ENCODE results near the gene HIVEP1. TPM values are rescaled to one million over a fixed set of nuclear protein-coding genes. Genes with fewer than 3 reads are reported as not detected.

Gene HIVEP1
- total and polyA plus RNA-seq, 2 of the 8 experiments (the other 6 are each of a cell fraction or from before 2014, with no cell fraction given): 22.6 to 23.1 TPM

DNA sequence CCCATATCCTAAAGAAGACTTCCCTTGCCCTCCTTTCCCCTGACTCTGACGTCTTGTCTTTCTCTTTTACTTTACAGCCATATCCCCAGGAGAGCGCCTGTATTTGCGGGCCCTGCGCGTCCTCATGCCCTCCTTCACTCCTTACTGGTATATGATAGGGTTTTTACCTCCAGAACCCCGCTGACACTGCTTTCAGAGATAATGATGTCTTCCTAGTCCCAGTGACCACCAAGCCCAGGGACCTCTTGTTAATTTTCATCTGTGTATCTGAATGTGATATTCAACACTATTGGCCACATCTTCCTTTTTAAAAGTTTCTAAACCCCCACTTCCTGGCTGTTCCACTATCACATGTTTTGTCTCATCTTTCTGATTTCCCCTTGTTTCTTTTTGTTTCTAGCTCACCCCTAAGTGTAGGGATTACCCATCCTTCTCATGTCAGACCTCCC lies 102.0 kb downstream of the HIVEP1 start:
- Histone ChIP-seq H3K36me3 (ENCODE audit: control insufficient read depth in 2 of 4, insufficient read depth in 4 of 4, low read length in 3 of 4) (peaks cover 0 to 12% (median 6%) of the 10 kb centered on the region in 4 experiments; a peak in 4 of 8 replicates), H3K27ac (ENCODE audit: low read depth, low read length) (no peak overlapping the region), H2BK15ac (ENCODE audit: low read length) (no peak overlapping the region), H3K4me2 (ENCODE audit: insufficient read depth in 1 of 2, low read depth in 2 of 2, low read length in 2 of 2) (no peak overlapping the region), H4K91ac (replicated peaks; ENCODE audit: insufficient read length, low read length) (no peak overlapping the region), H3K56ac (replicated peaks; ENCODE audit: insufficient read length, low read depth, low read length) (no peak overlapping the region), H2AFZ (ENCODE audit: low read length) (no peak overlapping the region), H2BK20ac (ENCODE audit: low read length) (no peak overlapping the region), H2BK12ac (ENCODE audit: low read depth, low read length) (no peak overlapping the region), H3K23ac (ENCODE audit: insufficient read length) (no peak overlapping the region), H3K9me3 (ENCODE audit: insufficient read depth in 2 of 2, low read depth in 1 of 2, low read length in 1 of 2) (no peaks in the 10 kb centered on the region; a peak in 1 of 4 replicates), H3K23me2 (ENCODE audit: low read depth, low read length) (no peaks in the 10 kb centered on the region), H3K4me3 (ENCODE audit: extremely low read depth in 1 of 4, insufficient read depth in 2 of 4, low read depth in 3 of 4, low read length in 4 of 4) (no peak overlapping the region), H3K4me1 (replicated peaks in 1 of 4; ENCODE audit: control insufficient read depth in 3 of 4, insufficient read depth in 4 of 4, low read length in 3 of 4) (peaks cover 0 to 9% (median 3%) of the 10 kb centered on the region in 4 experiments; a peak in 4 of 7 replicates), H2AK5ac (ENCODE audit: low read depth, low read length) (no peak overlapping the region), H3K79me2 (ENCODE audit: control insufficient read depth in 1 of 2, insufficient read depth in 2 of 2, low read length in 2 of 2) (peaks cover 0 to 38% of the 10 kb centered on the region in 2 experiments; a peak in 2 of 4 replicates), H3K79me1 (ENCODE audit: low read depth, low read length) (no peaks in the 10 kb centered on the region; the same call in 1 of the 2 replicates), H4K5ac (ENCODE audit: insufficient read length, low read depth, low read length) (no peak overlapping the region), H3K27me3 (replicated peaks in 1 of 4; ENCODE audit: control insufficient read depth in 3 of 4, extremely low read depth in 1 of 4, insufficient read depth in 3 of 4, low read length in 3 of 4) (no peaks in the 10 kb centered on the region), H3K4ac (replicated peaks; ENCODE audit: insufficient read length, low read depth, low read length) (no peak overlapping the region), H2BK120ac (replicated peaks; ENCODE audit: low read depth, low read length) (no peak overlapping the region), H2BK5ac (ENCODE audit: low read depth, low read length) (no peak overlapping the region), H3K9ac (replicated peaks in 1 of 4; ENCODE audit: extremely low read depth in 1 of 4, low read depth in 3 of 4, low read length in 3 of 4) (no peak overlapping the region), H4K8ac (ENCODE audit: extremely low read depth, insufficient read depth, low read length) (no peak overlapping the region), H3K18ac (ENCODE audit: extremely low read depth, low read length) (no peak overlapping the region), H3K14ac (ENCODE audit: insufficient read length) (no peak overlapping the region), H4K20me1 (replicated peaks in 1 of 2; ENCODE audit: control insufficient read depth in 1 of 2, insufficient read depth in 2 of 2, low read length in 2 of 2) (no peaks in the 10 kb centered on the region)
- FAIRE-seq (no peak), DNase-seq (ENCODE audit: low read depth in 1 of 2, low spot score in 2 of 2) (no peak)
- TF ChIP-seq RFX5 (IDR thresholded peaks at IDR 0.05; ENCODE audit: borderline replicate concordance, low read depth, low read length) (no peak), CHD1 (IDR thresholded peaks at IDR 0.05; ENCODE audit: low read depth, low read length) (no peak), KDM4A (IDR thresholded peaks at IDR 0.05; ENCODE audit: low read depth, low read length, severe bottlenecking) (no peak), POLR2A (IDR thresholded peaks at IDR 0.05; ENCODE audit: control extremely low read depth in 1 of 2, low read depth in 2 of 2, low read length in 2 of 2) (no peak), YY1 (IDR thresholded peaks at IDR 0.05; ENCODE audit: low read depth, low read length) (no peak), CBX8 (IDR thresholded peaks at IDR 0.05; ENCODE audit: borderline replicate concordance, low read depth, low read length) (no peak), CREB1 (IDR thresholded peaks at IDR 0.05) (no peak), SP1 (IDR thresholded peaks at IDR 0.05; ENCODE audit: low read depth, low read length) (no peak), JUND (IDR thresholded peaks at IDR 0.05; ENCODE audit: low read length) (no peak), EP300 (IDR thresholded peaks at IDR 0.05; ENCODE audit: borderline replicate concordance in 1 of 2, low read depth in 2 of 2, low read length in 2 of 2) (no peak)
- ChIA-PET CTCF (ENCODE audit: partially characterized antibody) (interaction anchor here (1.2 to 1.3 kb wide), 2 partner anchors 10 to 198 kb away, joined by 3 to 6 read pairs; no protein-coding TSS in a partner anchor), POLR2A (ENCODE audit: partially characterized antibody) (no interaction called here)
- 91% methylated on average over 6 of the region's 6 CpGs; no CpG with 5 or more reads in 1 of the 2 experiments for WGBS, 2 experiments (ENCODE audit: extremely low coverage in 1 of 2, insufficient coverage in 1 of 2, insufficient read length in 1 of 2, insufficient replicate concordance in 2 of 2, low coverage in 1 of 2, low lambda C conversion rate in 2 of 2, missing lambda C conversion rate in 1 of 2)
